C4-2B (cell line): ENCODE measurements around the gene SZRD1.

Experiments
- ZFX ChIP-seq: fragments of 450-650 bp; IDR thresholded peaks from 2 replicates; pipeline ENCODE4 v1.6.1; 2017
- TF ChIP-seq, protein P1 (sequence below): fragments of 450-650 bp; conservative IDR thresholded peaks from 2 replicates; pipeline ENCODE4 v1.5.1; 2017; ENCODE audit warnings: mild to moderate bottlenecking

DNA sequence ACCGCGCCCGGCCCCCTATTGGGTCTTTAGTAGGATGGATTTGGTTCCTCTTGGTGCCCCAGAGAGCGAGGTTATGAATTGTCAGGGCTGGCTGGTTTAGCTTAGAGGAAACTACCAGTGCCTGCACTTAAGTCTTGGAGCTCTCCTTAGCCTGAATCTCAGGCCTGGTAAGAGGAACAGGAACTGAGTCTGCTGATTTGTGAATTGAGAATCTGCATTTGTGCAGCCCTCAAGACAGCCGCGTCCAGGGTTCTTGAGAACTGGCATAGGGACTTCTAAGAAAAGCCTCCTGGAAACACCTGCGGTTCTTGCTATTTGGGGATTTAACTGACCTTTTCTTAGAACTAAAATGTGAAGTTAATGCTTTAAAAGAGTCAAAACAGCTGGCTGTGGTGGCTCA, 75.2 kb downstream of the SZRD1 start:
- TF ChIP-seq, protein P1, sequence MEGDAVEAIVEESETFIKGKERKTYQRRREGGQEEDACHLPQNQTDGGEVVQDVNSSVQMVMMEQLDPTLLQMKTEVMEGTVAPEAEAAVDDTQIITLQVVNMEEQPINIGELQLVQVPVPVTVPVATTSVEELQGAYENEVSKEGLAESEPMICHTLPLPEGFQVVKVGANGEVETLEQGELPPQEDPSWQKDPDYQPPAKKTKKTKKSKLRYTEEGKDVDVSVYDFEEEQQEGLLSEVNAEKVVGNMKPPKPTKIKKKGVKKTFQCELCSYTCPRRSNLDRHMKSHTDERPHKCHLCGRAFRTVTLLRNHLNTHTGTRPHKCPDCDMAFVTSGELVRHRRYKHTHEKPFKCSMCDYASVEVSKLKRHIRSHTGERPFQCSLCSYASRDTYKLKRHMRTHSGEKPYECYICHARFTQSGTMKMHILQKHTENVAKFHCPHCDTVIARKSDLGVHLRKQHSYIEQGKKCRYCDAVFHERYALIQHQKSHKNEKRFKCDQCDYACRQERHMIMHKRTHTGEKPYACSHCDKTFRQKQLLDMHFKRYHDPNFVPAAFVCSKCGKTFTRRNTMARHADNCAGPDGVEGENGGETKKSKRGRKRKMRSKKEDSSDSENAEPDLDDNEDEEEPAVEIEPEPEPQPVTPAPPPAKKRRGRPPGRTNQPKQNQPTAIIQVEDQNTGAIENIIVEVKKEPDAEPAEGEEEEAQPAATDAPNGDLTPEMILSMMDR, result no peak
- no peak for TF ChIP-seq ZFX
